ENCODE results near the gene AGAP1.

Gene AGAP1

GRCh38 chr2:235723811-235724465, 230.1 kb downstream of the AGAP1 start:
- in situ Hi-C loops (cut with HindIII; ENCODE audit: low sequenced_read_pairs) = loop anchor here (25.0 kb wide), 1 partner anchor 587 kb away; no protein-coding TSS in a partner anchor

DNA sequence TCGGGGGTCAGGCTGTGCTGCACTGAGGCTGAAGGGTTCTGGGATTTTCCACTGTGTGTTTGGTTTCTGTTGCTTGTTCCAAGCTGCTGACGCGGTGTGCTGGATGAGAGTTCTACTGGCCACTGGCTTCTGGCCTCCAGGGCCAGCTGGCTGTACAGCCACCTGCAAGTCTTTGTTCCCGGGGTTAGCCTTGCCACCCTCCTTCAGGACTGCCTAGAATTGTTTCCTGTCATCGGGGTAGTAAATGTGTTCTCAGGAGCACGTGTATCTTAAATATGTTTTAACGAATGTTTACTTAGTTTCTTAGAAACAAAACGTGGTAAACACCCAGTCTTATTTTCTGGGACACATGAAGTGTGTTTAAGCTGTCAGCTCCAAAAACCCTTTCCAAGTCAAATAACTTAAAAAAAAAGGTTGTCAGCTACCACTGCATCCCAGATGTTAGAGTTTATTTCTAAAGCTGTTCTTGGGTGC, 231.2 kb downstream of the AGAP1 start:
- in situ Hi-C loops (cut with HindIII; ENCODE audit: low sequenced_read_pairs) = no loop called here

DNA sequence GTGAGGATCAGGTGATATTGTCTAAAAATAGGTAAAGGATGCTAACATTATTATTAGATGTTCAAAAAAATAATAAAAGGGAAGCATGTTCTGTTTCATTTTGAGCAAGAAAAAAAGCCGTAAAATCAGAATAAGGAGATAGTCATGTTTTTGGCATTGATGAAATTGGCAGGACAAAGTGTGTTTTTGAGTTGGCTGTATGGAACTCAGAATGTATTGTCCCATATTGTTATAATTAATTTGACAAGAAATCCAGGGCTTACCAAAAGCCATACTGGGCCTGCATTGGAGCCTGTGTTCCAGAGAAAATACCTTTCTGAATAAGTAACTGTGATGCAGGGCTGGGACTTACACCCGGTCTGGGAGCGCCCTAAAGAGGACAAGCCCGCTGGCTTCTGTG, 232.0 kb downstream of the AGAP1 start:
- in situ Hi-C loops (cut with HindIII; ENCODE audit: low sequenced_read_pairs) = no loop called here

- in situ Hi-C loops (cut with HindIII; ENCODE audit: low sequenced_read_pairs) = no loop called here
Measured at GRCh38 chr2:235726554-235726953, 232.7 kb downstream of the AGAP1 start.

DNA sequence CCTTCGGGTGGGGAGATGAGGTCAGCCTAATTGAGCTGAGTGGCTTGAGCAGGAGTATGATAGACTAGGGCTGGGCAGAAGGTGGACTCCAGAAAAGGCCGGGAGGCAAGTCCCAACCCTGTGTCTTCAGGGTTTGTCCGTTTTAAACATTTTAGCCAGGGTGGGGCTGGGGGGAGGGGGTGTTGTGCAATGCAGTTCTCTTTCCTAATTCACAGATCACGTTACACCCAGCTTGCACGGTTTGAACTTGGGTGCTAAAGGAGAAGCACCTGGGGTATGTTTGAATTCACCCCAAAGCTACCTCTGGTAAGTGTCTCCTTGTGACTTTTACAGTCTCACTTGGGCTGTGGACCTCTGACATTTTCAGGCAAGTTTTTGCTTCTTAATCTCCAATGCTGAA, 233.3 kb downstream of the AGAP1 start:
- in situ Hi-C loops (cut with HindIII; ENCODE audit: low sequenced_read_pairs) = no loop called here

- in situ Hi-C loops (cut with HindIII; ENCODE audit: low sequenced_read_pairs) = no loop called here
Measured at GRCh38 chr2:235727891-235728799, 234.3 kb downstream of the AGAP1 start.

- in situ Hi-C loops (cut with HindIII; ENCODE audit: low sequenced_read_pairs) = no loop called here
Measured at GRCh38 chr2:235728800-235729556, 235.1 kb downstream of the AGAP1 start.

DNA sequence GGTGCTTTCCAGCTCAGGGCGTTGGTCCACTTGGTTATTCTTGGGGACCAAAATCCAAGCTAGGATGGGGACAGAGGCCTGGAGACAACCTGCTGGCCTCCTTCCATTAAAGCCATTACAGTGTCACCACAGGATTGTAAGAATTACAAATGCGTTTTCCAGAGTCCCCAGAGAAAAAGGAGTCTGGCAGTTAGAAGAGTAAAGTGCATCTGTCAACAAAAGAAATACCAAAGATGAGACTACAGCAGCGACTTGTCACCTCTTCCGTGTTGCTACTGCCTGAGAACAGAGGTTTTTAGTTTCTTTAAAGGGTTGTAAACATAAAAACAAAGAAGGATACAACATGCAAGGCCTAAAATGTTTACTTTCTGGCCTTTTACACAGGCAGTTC, 235.7 kb downstream of the AGAP1 start:
- in situ Hi-C loops (cut with HindIII; ENCODE audit: low sequenced_read_pairs) = no loop called here

- in situ Hi-C loops (cut with HindIII; ENCODE audit: low sequenced_read_pairs) = no loop called here
Measured at GRCh38 chr2:235730115-235730514, 236.3 kb downstream of the AGAP1 start.

DNA sequence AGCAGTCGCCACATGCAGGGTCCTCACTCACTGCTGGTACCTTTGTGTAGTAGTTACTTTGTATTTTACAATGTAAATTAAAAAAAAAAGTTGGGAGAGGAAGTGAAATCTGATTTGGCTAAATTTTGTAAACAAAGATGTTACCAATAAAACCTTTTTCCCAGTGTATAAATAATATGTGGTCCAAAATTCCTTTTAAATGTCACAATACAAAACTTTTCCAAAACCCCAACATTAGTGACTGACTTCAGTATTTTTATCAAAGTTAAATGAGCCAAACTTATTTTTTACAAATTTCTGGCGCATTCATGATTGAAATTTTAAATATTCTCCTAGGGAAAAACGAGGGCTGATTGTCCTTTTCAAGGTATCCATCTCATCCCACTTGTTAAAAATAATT, 239.9 kb downstream of the AGAP1 start:
- in situ Hi-C loops (cut with HindIII; ENCODE audit: low sequenced_read_pairs) = no loop called here

DNA sequence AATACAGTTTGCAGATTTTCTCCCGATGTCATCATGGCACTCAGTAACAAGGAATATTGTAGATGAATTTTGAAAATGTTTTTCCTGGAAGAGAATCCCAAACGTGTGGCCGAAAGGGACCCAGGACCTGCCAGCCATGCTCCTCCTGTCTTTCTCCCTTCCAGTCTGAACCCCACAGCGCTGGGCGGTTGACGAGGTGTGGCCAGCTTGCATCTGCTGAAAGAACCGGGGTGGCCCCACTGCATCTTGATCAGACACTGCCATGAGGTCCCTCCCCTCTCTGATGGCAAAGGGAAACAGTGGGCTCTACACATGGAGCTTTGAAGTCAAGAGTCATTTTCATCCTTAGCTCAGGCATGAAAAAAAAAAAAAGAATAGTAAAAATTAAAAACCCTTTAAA, 240.3 kb downstream of the AGAP1 start:
- in situ Hi-C loops (cut with HindIII; ENCODE audit: low sequenced_read_pairs) = no loop called here

DNA sequence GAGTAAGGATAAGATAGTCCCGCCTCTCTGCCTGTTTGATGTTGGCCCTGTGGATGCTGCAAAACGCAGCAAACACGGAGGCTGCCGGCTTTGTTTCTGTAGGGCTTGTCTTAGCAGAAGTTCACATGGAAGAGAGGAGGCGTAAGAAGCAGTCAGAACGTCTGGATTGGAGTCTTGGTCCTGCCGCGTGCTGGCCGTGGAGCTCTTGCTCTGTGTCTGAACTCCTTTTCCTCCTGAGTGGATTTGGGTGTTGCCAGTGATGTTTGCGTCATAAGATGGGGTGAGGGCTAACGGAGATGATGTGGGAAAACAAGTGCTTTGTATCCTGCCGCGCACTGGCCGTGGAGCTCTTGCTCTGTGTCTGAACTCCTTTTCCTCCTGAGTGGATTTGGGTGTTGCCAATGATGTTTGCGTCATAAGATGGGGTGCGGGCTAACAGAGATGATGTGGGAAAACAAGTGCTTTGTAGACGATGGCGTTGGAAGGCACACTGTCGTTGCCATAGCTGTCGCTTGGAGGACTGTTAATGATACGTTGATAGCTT, 240.9 kb downstream of the AGAP1 start:
- in situ Hi-C loops (cut with HindIII; ENCODE audit: low sequenced_read_pairs) = no loop called here

- in situ Hi-C loops (cut with HindIII; ENCODE audit: low sequenced_read_pairs) = no loop called here
Measured at GRCh38 chr2:235737396-235737795, 243.6 kb downstream of the AGAP1 start.

- in situ Hi-C loops (cut with HindIII; ENCODE audit: low sequenced_read_pairs) = no loop called here
Measured at GRCh38 chr2:235737840-235738239, 244.0 kb downstream of the AGAP1 start.

GRCh38 chr2:235739704-235740415, 246.0 kb downstream of the AGAP1 start:
- in situ Hi-C loops (cut with HindIII; ENCODE audit: low sequenced_read_pairs) = no loop called here

DNA sequence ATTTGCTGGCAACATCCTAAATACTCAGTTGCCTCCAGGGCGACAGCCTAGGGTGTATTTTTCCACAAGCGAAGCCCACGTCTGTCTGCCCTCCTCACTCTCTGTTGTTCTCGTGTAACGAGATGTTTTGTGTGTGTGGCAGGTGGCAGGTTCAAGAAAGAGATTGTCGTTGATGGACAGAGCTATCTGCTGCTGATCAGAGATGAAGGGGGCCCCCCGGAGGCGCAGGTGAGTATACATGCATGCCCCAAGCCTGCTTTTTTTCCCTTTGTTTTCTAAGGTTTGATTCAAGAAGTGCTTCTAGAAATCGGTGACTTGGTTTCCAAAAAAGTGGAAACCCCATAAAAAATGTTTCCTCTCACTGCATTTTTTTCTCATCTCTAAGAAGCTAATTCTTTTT, 247.0 kb downstream of the AGAP1 start:
- in situ Hi-C loops (cut with HindIII; ENCODE audit: low sequenced_read_pairs) = no loop called here

GRCh38 chr2:235744161-235744560, 250.3 kb downstream of the AGAP1 start:
- in situ Hi-C loops (cut with HindIII; ENCODE audit: low sequenced_read_pairs) = no loop called here

DNA sequence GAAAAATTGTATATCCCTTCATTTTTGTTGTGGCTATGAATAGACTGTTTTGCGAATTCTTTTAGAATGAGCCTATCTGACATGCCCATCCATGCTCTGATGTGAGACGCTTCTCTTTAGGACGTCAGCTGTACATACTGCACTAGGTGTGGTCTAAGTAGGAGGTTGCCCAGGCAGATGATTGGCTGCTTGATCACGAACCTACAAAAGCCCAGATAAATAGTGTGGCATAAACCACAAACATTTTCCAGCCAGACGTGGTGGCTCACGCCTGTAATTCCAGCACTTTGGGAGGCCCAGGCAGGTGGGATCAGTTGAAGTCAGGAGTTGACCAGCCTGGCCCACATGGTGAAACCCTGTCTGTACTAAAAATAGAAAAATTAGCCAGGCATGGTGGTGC, 251.8 kb downstream of the AGAP1 start:
- in situ Hi-C loops (cut with HindIII; ENCODE audit: low sequenced_read_pairs) = no loop called here

DNA sequence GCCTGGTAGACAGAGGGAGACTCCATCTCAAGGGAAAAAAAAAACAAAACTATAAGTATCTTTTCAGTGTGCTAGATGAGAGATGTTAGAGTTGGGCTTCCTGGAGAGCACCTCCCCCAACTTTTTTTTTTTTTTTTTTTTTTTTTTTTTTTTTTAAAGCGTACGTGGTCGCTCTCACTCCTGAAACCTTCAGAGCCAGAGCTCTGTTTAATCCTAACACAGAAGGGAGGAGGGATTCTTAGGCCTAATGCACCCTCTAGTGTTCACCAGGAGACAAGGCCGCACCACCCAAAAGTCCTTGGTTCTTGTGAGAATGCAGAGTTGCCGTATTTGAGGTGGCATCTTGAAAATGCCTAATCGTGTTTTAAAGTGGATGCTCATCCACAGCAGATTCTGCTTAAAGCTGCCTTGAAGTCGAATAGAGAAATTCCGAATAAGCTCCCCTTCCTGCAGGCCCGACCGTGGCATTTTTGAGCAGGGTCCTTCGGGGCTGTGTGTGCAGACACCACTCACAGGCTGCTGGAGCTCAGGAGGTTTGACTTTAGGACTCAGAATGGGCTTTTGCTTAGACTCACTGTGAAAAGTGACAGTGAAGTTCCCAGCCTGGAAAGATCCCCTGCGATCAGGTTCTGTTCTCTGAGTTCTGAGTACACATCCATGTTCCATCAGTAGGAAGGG, 252.6 kb downstream of the AGAP1 start:
- in situ Hi-C loops (cut with HindIII; ENCODE audit: low sequenced_read_pairs) = no loop called here

Data from DLD1 (cell line).